GM21576 (cell line): Measurements from ENCODE around the gene MESP1.

Experiments used
- ATAC-seq: cut with Tn5 transposase; IDR thresholded peaks from one replicate; pipeline ENCODE4 v1.9.1; 2021; ENCODE audit warnings: mild to moderate bottlenecking, moderate library complexity; ENCODE audit not compliant: unreplicated experiment

Gene MESP1

GRCh38 chr15:89760303-89761008 lies 9.4 kb upstream of the MESP1 start:
- peak; percentile 65 for ATAC-seq

- no peak for ATAC-seq
These were observed 8.8 kb upstream of the MESP1 start for GRCh38 chr15:89759835-89760234.

- ATAC-seq = no peak
These were observed 7.9 kb upstream of the MESP1 start for GRCh38 chr15:89758981-89759380.

- no peak for ATAC-seq
These were observed 7.2 kb upstream of the MESP1 start for GRCh38 chr15:89758283-89758682.

GRCh38 chr15:89756897-89757296 lies 5.8 kb upstream of the MESP1 start:
- ATAC-seq = no peak

GRCh38 chr15:89755701-89756100 lies 4.7 kb upstream of the MESP1 start:
- ATAC-seq = no peak

- ATAC-seq = no peak
These were observed 3.5 kb upstream of the MESP1 start for GRCh38 chr15:89754361-89755154.

- ATAC-seq = no peak
These were observed 2.8 kb upstream of the MESP1 start for GRCh38 chr15:89753855-89754254.

GRCh38 chr15:89751748-89752147 lies 699 bp upstream of the MESP1 start:
- no peak for ATAC-seq

GRCh38 chr15:89749951-89750559 lies 994 bp downstream of the MESP1 start:
- ATAC-seq = no peak

- ATAC-seq = no peak
These were observed 1.5 kb downstream of the MESP1 start for GRCh38 chr15:89749526-89749925.

- no peak for ATAC-seq
These were observed 2.0 kb downstream of the MESP1 start for GRCh38 chr15:89749054-89749453.

- ATAC-seq = no peak
These were observed 3.1 kb downstream of the MESP1 start for GRCh38 chr15:89747708-89748682.

- no peak for ATAC-seq
These were observed 4.7 kb downstream of the MESP1 start for GRCh38 chr15:89746386-89746780.

- ATAC-seq = no peak
These were observed 5.3 kb downstream of the MESP1 start for GRCh38 chr15:89745768-89746167.

- no peak for ATAC-seq
These were observed 5.9 kb downstream of the MESP1 start for GRCh38 chr15:89745131-89745530.

- no peak for ATAC-seq
These were observed 7.5 kb downstream of the MESP1 start for GRCh38 chr15:89743594-89743993.

GRCh38 chr15:89743011-89743410 lies 8.0 kb downstream of the MESP1 start:
- ATAC-seq = no peak

- no peak for ATAC-seq
These were observed 10.9 kb downstream of the MESP1 start for GRCh38 chr15:89740137-89740536.

GRCh38 chr15:89735773-89736172 lies 15.3 kb downstream of the MESP1 start:
- no peak for ATAC-seq
